ENCODE results near the gene VEZT. TPM values are rescaled to one million over a fixed set of nuclear protein-coding genes. Genes with fewer than 3 reads are reported as not detected.

Gene VEZT
- polyA plus RNA-seq, 1 donor from 2014 or later, result 219 TPM

DNA sequence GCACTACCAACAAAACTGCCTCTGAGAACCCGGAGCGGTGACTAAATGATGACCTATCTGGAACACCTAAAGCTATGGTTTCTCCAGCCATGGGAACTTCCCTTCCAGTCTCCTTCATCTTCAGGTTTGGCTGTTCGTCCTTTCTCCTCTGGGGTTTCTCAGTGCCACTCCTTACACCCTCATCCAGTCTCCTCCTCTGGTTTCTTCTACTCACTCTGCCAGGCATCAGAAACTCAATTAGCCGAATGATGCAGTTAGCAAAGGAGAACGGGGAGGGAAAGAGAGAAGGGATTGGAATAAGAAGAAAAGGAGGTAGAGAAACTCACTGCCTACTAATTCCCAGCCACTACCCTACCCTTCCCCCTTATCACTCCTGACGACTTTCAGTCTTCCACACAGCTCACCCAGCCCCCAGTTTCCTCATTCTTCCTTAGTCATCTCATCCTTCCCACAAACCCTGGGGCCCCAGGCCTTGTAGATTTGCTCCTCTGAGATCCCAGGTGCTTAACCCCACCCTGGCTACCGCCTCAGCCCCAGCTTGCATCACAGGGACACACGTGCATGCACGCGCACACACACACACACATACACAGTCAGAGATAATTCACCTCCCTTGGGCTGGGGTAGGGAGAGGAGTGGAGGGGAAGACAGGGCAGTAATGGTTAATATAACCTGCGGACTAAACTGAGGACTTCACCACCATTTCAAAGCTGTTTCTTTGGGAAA, 13.3 kb upstream of the VEZT start:
- no peak overlapping the region for H3K27ac ChIP-seq (ENCODE audit: low read length)
- no peaks in the 10 kb centered on the region for H3K36me3 ChIP-seq (ENCODE audit: insufficient read depth, low read length)
- H4K20me1 ChIP-seq (ENCODE audit: insufficient read depth), result no peaks in the 10 kb centered on the region
- H3K4me3 ChIP-seq (ENCODE audit: low read length), result no peak overlapping the region
- H2AFZ ChIP-seq (ENCODE audit: low read depth, low read length), result no peak overlapping the region
- H3K9ac ChIP-seq (ENCODE audit: low read length), result no peak overlapping the region
- no peaks in the 10 kb centered on the region for H3K9me3 ChIP-seq (ENCODE audit: low read length)
- no peak for TF ChIP-seq TAF1 (IDR thresholded peaks at IDR 0.05; ENCODE audit: low read depth)
- TF ChIP-seq, protein P1, sequence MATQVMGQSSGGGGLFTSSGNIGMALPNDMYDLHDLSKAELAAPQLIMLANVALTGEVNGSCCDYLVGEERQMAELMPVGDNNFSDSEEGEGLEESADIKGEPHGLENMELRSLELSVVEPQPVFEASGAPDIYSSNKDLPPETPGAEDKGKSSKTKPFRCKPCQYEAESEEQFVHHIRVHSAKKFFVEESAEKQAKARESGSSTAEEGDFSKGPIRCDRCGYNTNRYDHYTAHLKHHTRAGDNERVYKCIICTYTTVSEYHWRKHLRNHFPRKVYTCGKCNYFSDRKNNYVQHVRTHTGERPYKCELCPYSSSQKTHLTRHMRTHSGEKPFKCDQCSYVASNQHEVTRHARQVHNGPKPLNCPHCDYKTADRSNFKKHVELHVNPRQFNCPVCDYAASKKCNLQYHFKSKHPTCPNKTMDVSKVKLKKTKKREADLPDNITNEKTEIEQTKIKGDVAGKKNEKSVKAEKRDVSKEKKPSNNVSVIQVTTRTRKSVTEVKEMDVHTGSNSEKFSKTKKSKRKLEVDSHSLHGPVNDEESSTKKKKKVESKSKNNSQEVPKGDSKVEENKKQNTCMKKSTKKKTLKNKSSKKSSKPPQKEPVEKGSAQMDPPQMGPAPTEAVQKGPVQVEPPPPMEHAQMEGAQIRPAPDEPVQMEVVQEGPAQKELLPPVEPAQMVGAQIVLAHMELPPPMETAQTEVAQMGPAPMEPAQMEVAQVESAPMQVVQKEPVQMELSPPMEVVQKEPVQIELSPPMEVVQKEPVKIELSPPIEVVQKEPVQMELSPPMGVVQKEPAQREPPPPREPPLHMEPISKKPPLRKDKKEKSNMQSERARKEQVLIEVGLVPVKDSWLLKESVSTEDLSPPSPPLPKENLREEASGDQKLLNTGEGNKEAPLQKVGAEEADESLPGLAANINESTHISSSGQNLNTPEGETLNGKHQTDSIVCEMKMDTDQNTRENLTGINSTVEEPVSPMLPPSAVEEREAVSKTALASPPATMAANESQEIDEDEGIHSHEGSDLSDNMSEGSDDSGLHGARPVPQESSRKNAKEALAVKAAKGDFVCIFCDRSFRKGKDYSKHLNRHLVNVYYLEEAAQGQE (IDR thresholded peaks at IDR 0.05; ENCODE audit: borderline replicate concordance), result no peak
- no peak for TF ChIP-seq RAD21 (conservative IDR thresholded peaks at IDR 0.05)
- no peak for TF ChIP-seq MXI1 (conservative IDR thresholded peaks at IDR 0.05; ENCODE audit: poor library complexity, severe bottlenecking)
- no peak for TF ChIP-seq EP300 (conservative IDR thresholded peaks at IDR 0.05; ENCODE audit: poor library complexity, severe bottlenecking)
- TF ChIP-seq POLR2AphosphoS5 (IDR thresholded peaks at IDR 0.05), result no peak
- no peak for TF ChIP-seq CTCF (IDR thresholded peaks at IDR 0.05; ENCODE audit: poor library complexity, severe bottlenecking)
- TF ChIP-seq EZH2 (IDR thresholded peaks at IDR 0.05; ENCODE audit: borderline replicate concordance, insufficient read depth, low read length, poor library complexity, severe bottlenecking), result no peak
- no peak for TF ChIP-seq SMC3 (conservative IDR thresholded peaks at IDR 0.05; ENCODE audit: poor library complexity)
- H3K79me2 ChIP-seq (replicated peaks; ENCODE audit: insufficient read depth, low read length), result peaks cover 26% of the 10 kb centered on the region
- H3F3A ChIP-seq (ENCODE audit: insufficient read depth, low read length, poor library complexity, severe bottlenecking), result no peaks in the 10 kb centered on the region
- no peak overlapping the region for H3K4me2 ChIP-seq (ENCODE audit: low read length)
- H3K27me3 ChIP-seq (ENCODE audit: insufficient read depth, low read depth, low read length), result no peaks in the 10 kb centered on the region
- H3K9me2 ChIP-seq (ENCODE audit: insufficient read depth, low read length), result no peaks in the 10 kb centered on the region

- no peaks in the 10 kb centered on the region for H4K20me1 ChIP-seq (ENCODE audit: insufficient read depth)
- no peak overlapping the region for H3K4me2 ChIP-seq (ENCODE audit: low read length)
- H3K9me2 ChIP-seq (ENCODE audit: insufficient read depth, low read length), result no peaks in the 10 kb centered on the region
- no peaks in the 10 kb centered on the region for H3F3A ChIP-seq (ENCODE audit: insufficient read depth, low read length, poor library complexity, severe bottlenecking)
- H3K27ac ChIP-seq (ENCODE audit: low read length), result no peak overlapping the region
- no peaks in the 10 kb centered on the region for H3K36me3 ChIP-seq (ENCODE audit: insufficient read depth, low read length)
- no peaks in the 10 kb centered on the region for H3K9me3 ChIP-seq (ENCODE audit: low read length)
- H3K27me3 ChIP-seq (ENCODE audit: insufficient read depth, low read depth, low read length), result no peaks in the 10 kb centered on the region
- H3K9ac ChIP-seq (ENCODE audit: low read length), result no peak overlapping the region
- H2AFZ ChIP-seq (ENCODE audit: low read depth, low read length), result no peak overlapping the region
- H3K4me3 ChIP-seq (ENCODE audit: low read length), result no peak overlapping the region
- TF ChIP-seq RAD21 (conservative IDR thresholded peaks at IDR 0.05), result no peak
- no peak for TF ChIP-seq SMC3 (conservative IDR thresholded peaks at IDR 0.05; ENCODE audit: poor library complexity)
- no peak for TF ChIP-seq EP300 (conservative IDR thresholded peaks at IDR 0.05; ENCODE audit: poor library complexity, severe bottlenecking)
- TF ChIP-seq TAF1 (IDR thresholded peaks at IDR 0.05; ENCODE audit: low read depth), result no peak
- TF ChIP-seq EZH2 (IDR thresholded peaks at IDR 0.05; ENCODE audit: borderline replicate concordance, insufficient read depth, low read length, poor library complexity, severe bottlenecking), result no peak
- TF ChIP-seq, protein P1 (IDR thresholded peaks at IDR 0.05; ENCODE audit: borderline replicate concordance), result no peak
- no peak for TF ChIP-seq MXI1 (conservative IDR thresholded peaks at IDR 0.05; ENCODE audit: poor library complexity, severe bottlenecking)
- TF ChIP-seq POLR2AphosphoS5 (IDR thresholded peaks at IDR 0.05), result no peak
- no peak for TF ChIP-seq CTCF (IDR thresholded peaks at IDR 0.05; ENCODE audit: poor library complexity, severe bottlenecking)
- H3K79me2 ChIP-seq (replicated peaks; ENCODE audit: insufficient read depth, low read length), result peaks cover 26% of the 10 kb centered on the region
These were observed 12.5 kb upstream of the VEZT start for GRCh38 chr12:95205016-95205624.
